ENCODE results near the gene PRKG1. TPM values are rescaled to one million over a fixed set of nuclear protein-coding genes. Genes with fewer than 3 reads are reported as not detected.

The PRKG1 gene
- polyA plus RNA-seq, 3 donors = not detected

- no peak for TF ChIP-seq CTCF (IDR thresholded peaks at IDR 0.05)
- Histone ChIP-seq H3K4me3 (replicated peaks in 1 of 3; ENCODE audit: low read depth in 2 of 3, low read length in 3 of 3) (no peak overlapping the region), H3K36me3 (replicated peaks in 1 of 2; ENCODE audit: control insufficient read depth in 1 of 2, insufficient read depth in 2 of 2, low read length in 2 of 2) (no peaks in the 10 kb centered on the region), H2AFZ (ENCODE audit: insufficient read depth, low read depth, low read length, poor library complexity, severe bottlenecking) (no peak overlapping the region), H3K27me3 (ENCODE audit: control insufficient read depth in 2 of 2, insufficient read depth in 2 of 2, low read length in 2 of 2) (no peaks in the 10 kb centered on the region), H3K4me2 (replicated peaks; ENCODE audit: extremely low read depth, low read length, poor library complexity, severe bottlenecking) (no peak overlapping the region), H3K27ac (ENCODE audit: low read depth in 1 of 2, low read length in 2 of 2) (no peak overlapping the region), H3K9ac (ENCODE audit: insufficient read depth, low read length, poor library complexity, severe bottlenecking) (no peak overlapping the region), H3K79me2 (ENCODE audit: insufficient read depth, low read length) (no peaks in the 10 kb centered on the region), H3K9me3 (replicated peaks in 1 of 2; ENCODE audit: control insufficient read depth in 1 of 2, insufficient read depth in 1 of 2, low read length in 2 of 2) (no peaks in the 10 kb centered on the region), H3K4me1 (ENCODE audit: control insufficient read depth in 1 of 2, insufficient read depth in 2 of 2, low read length in 2 of 2) (no peaks in the 10 kb centered on the region), H4K20me1 (ENCODE audit: insufficient read depth, low read length) (no peaks in the 10 kb centered on the region)
- Mint-ChIP-seq H3K36me3 (no peaks in the 10 kb centered on the region), H3K4me3 (peak overlapping the region in 1 of 2 donors; percentile 56), H3K27ac (no peak overlapping the region), H3K4me1 (no peaks in the 10 kb centered on the region), H3K27me3 (ENCODE audit: low read depth in 3 of 3) (peaks cover 0 to 1% (median 0%) of the 10 kb centered on the region in 3 donors), H3K9me3 (peaks cover 0 to 3% (median 0%) of the 10 kb centered on the region in 7 donors)
- WGBS (ENCODE audit: insufficient coverage) = 73% methylated on average over 1 of the region's 3 CpGs
- no peak for DNase-seq
- intact Hi-C loops (cut with micrococcal nuclease) = no loop called here
These were observed 303.8 kb downstream of the PRKG1 start for GRCh38 chr10:51377932-51378599.

DNA sequence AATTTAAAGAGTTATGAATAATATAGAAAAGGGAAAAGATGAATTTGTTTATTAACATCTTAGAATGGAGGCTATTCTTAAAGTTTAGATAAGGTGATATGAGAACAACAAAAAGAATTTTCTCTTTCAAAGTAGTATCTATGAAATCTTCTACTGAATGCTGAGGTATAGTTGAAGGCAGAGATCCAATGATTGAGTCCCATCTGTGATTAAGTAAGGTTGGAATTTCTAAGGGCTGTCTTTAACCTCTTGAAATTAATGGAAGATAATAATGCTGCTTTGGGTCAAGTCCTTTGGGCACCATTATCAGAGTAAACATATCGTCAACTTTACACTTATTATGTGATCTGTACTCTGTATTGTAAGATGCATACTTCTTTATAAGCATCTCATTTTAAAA, 307.9 kb downstream of the PRKG1 start:
- H3K9me3 Mint-ChIP-seq = peaks cover 0 to 3% (median 0%) of the 10 kb centered on the region in 7 donors
- Histone ChIP-seq H4K20me1 (ENCODE audit: insufficient read depth, low read length) (no peaks in the 10 kb centered on the region), H3K4me3 (replicated peaks in 1 of 3; ENCODE audit: low read depth in 2 of 3, low read length in 3 of 3) (no peak overlapping the region), H3K27ac (ENCODE audit: low read depth in 1 of 2, low read length in 2 of 2) (no peak overlapping the region), H3K36me3 (replicated peaks in 1 of 2; ENCODE audit: control insufficient read depth in 1 of 2, insufficient read depth in 2 of 2, low read length in 2 of 2) (no peaks in the 10 kb centered on the region), H3K4me1 (ENCODE audit: control insufficient read depth in 1 of 2, insufficient read depth in 2 of 2, low read length in 2 of 2) (no peaks in the 10 kb centered on the region), H3K27me3 (ENCODE audit: control insufficient read depth in 2 of 2, insufficient read depth in 2 of 2, low read length in 2 of 2) (no peaks in the 10 kb centered on the region), H3K79me2 (ENCODE audit: insufficient read depth, low read length) (no peaks in the 10 kb centered on the region), H3K9ac (ENCODE audit: insufficient read depth, low read length, poor library complexity, severe bottlenecking) (no peak overlapping the region), H3K9me3 (replicated peaks in 1 of 2; ENCODE audit: control insufficient read depth in 1 of 2, insufficient read depth in 1 of 2, low read length in 2 of 2) (no peaks in the 10 kb centered on the region), H3K4me2 (replicated peaks; ENCODE audit: extremely low read depth, low read length, poor library complexity, severe bottlenecking) (no peak overlapping the region), H2AFZ (ENCODE audit: insufficient read depth, low read depth, low read length, poor library complexity, severe bottlenecking) (no peak overlapping the region)
- H3K4me1 Mint-ChIP-seq = no peaks in the 10 kb centered on the region
- no peak for DNase-seq
- intact Hi-C loops (cut with micrococcal nuclease) = no loop called here
- H3K27ac Mint-ChIP-seq = no peak overlapping the region
- H3K27me3 Mint-ChIP-seq (ENCODE audit: low read depth in 3 of 3) = peaks cover 0 to 2% (median 1%) of the 10 kb centered on the region in 3 donors
- no peak for TF ChIP-seq CTCF (IDR thresholded peaks at IDR 0.05)
- H3K4me3 Mint-ChIP-seq = no peak overlapping the region
- H3K36me3 Mint-ChIP-seq = no peaks in the 10 kb centered on the region
- no CpG with 5 or more reads among the region's 1 CpG for WGBS (ENCODE audit: insufficient coverage)
